Measurements from ENCODE around the gene RO60.
A peak's percentile ranks its signal among the peaks of the same experiment; 100 is the strongest.

RO60 gene

GRCh38 chr1:193083365-193084088 is 24.1 kb downstream of the RO60 start:
- no peaks in the 10 kb centered on the region for H3K4me1 ChIP-seq
- H3K27me3 ChIP-seq, result no peaks in the 10 kb centered on the region
- no peak for TF ChIP-seq Cebpa-rat (IDR thresholded peaks at IDR 0.05)
- peaks cover 7% of the 10 kb centered on the region; the same call in 1 of the 2 replicates for H3K9me3 ChIP-seq
- no peak overlapping the region for H3K4me2 ChIP-seq
- H3K36me3 ChIP-seq, result peaks cover 65% of the 10 kb centered on the region
- no peak overlapping the region for H3K4me3 ChIP-seq
- H3K27ac ChIP-seq, result no peak overlapping the region
- no peak overlapping the region for H3K9ac ChIP-seq
- H4K20me1 ChIP-seq, result no peaks in the 10 kb centered on the region

DNA sequence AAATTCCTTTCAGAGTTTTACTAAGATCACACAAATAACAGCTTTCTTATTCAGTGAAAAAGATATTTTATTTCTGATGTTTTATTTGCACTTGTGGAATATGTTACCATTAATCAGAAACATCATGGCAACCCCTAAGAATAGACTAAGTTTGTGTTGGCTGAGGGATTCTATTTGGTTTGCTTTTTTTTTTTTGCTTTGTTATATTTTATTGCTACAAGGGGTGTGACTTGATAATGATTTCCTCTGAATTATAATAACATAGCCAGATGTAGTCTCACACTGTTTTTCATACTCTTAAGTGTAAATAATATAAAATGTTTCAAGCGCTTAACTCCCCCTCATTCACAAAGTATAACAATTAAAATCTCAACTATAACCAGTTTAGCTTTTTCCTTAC is 25.9 kb downstream of the RO60 start:
- TF ChIP-seq Cebpa-rat (IDR thresholded peaks at IDR 0.05), result no peak
- H3K4me3 ChIP-seq, result no peak overlapping the region
- no peaks in the 10 kb centered on the region for H3K9me3 ChIP-seq
- H4K20me1 ChIP-seq, result no peaks in the 10 kb centered on the region
- no peaks in the 10 kb centered on the region for H3K4me1 ChIP-seq
- H3K27ac ChIP-seq, result no peak overlapping the region
- no peak overlapping the region for H3K4me2 ChIP-seq
- no peak overlapping the region for H3K9ac ChIP-seq
- H3K36me3 ChIP-seq, result peaks cover 53% of the 10 kb centered on the region
- no peaks in the 10 kb centered on the region for H3K27me3 ChIP-seq

DNA sequence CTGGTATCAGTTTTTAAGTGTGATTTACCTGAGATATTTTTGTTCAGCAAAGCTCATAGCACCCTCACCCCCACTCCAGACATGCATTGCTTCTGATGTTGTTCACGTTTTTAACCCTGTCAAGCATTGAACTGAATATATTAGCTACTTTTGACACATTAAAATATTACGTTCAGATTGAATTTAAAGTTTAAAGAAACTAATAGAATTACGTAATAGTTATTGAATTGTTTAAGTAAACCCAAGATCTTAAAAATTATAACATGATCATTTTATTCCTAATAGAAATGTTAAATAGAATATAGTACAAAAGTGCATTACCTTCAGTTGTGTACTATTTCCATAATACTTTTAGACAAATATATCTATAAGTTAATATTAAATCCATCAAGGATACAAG is 26.9 kb downstream of the RO60 start:
- Histone ChIP-seq H3K27me3 (no peaks in the 10 kb centered on the region), H3K4me1 (no peaks in the 10 kb centered on the region), H3K36me3 (peaks cover 47% of the 10 kb centered on the region), H3K4me3 (no peak overlapping the region), H3K4me2 (no peak overlapping the region), H4K20me1 (no peaks in the 10 kb centered on the region), H3K9me3 (no peaks in the 10 kb centered on the region), H3K9ac (no peak overlapping the region), H3K27ac (no peak overlapping the region)
- TF ChIP-seq Cebpa-rat (IDR thresholded peaks at IDR 0.05), result no peak; the same call in 1 of the 2 replicates

- no peak overlapping the region for H3K9ac ChIP-seq
- H3K36me3 ChIP-seq, result peaks cover 40% of the 10 kb centered on the region
- H3K27me3 ChIP-seq, result no peaks in the 10 kb centered on the region
- no peak overlapping the region for H3K27ac ChIP-seq
- TF ChIP-seq Cebpa-rat (IDR thresholded peaks at IDR 0.05), result no peak
- H4K20me1 ChIP-seq, result no peaks in the 10 kb centered on the region
- no peaks in the 10 kb centered on the region for H3K9me3 ChIP-seq
- H3K4me3 ChIP-seq, result no peak overlapping the region
- no peaks in the 10 kb centered on the region for H3K4me1 ChIP-seq
- H3K4me2 ChIP-seq, result no peak overlapping the region
Measured at GRCh38 chr1:193087893-193088292, 28.5 kb downstream of the RO60 start.

DNA sequence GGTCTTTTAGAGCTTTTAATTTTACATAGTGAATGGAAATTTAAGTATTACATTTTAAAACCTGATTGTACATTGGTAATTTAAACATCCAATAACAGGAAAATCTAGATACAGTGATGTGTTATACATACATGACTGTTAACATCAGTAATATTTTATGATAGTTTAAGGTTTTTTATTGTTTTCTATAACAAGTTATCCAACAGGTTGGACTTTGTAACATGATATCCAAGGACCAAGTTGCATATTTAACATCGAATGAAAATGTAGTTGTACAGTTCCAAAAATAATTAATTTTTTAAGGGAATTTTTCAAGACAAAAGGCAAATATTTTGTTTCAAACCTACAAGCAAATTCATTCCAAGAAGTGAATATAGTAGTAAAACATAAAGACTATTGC is 31.5 kb downstream of the RO60 start:
- Histone ChIP-seq H3K4me1 (no peaks in the 10 kb centered on the region), H4K20me1 (no peaks in the 10 kb centered on the region), H3K36me3 (peaks cover 41% of the 10 kb centered on the region)

DNA sequence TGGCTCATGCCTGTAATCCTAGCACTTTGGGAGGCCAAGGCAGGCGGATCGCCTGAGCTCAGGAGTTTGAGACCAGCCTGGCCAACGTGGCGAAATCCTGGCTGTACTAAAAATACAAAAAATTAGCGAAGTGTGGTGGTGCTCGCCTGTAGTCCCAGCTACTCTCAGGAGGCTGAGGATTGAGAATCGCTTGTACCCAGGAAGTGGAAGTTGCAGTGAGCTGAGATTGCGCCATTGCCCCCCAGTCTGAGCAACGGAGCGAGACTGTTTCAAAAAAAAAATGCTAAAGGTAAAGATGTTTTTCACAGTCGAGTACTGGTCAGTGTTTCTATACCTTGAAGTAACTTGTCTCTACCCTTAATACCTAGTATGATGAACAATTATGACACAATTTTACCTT is 34.7 kb downstream of the RO60 start:
- H3K4me1 ChIP-seq, result no peaks in the 10 kb centered on the region
- H3K4me3 ChIP-seq, result no peak overlapping the region

More for the DNA sequence above, 31.5 kb downstream of the RO60 start:
- no peak overlapping the region for H3K9ac ChIP-seq
- H3K4me2 ChIP-seq, result no peak overlapping the region
- TF ChIP-seq Cebpa-rat (IDR thresholded peaks at IDR 0.05), result no peak
- H3K27me3 ChIP-seq, result no peaks in the 10 kb centered on the region
- no peaks in the 10 kb centered on the region for H3K9me3 ChIP-seq
- no peak overlapping the region for H3K4me3 ChIP-seq
- H3K27ac ChIP-seq, result no peak overlapping the region

DNA sequence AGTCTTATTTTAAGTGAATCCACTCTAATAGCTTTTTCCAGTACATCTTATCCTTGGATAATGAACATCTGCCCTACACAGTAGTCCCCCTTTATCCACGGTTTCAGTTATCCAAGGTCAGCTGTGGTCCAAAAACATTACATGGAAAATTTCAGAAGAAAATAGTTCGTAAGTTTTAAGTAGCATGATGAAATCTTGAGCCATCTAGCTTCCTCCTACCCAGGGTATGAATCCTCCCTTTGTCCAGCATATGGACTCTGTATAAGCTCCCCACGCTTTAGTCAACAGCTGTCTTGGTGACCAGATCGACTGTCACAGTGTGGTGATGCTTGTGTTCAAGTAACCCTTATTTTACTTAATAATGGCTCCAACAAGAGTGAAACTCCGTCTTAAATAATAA is 43.2 kb downstream of the RO60 start:
- peaks cover 18% of the 10 kb centered on the region for H3K4me1 ChIP-seq
- no peaks in the 10 kb centered on the region for H3K9me3 ChIP-seq
- no peak overlapping the region for H3K27ac ChIP-seq
- H3K27me3 ChIP-seq, result no peaks in the 10 kb centered on the region
- no peak overlapping the region for H3K9ac ChIP-seq
- H3K4me2 ChIP-seq, result no peak overlapping the region
- peaks cover 30% of the 10 kb centered on the region for H3K36me3 ChIP-seq
- H3K4me3 ChIP-seq, result no peak overlapping the region
- H4K20me1 ChIP-seq, result peaks cover 15% of the 10 kb centered on the region; the same call in 1 of the 2 replicates
- no peak for TF ChIP-seq Cebpa-rat (IDR thresholded peaks at IDR 0.05)

More for the DNA sequence above, 34.7 kb downstream of the RO60 start:
- 0 out of 2 replicates have a peak, but pooled peaks have one; percentile 15 for TF ChIP-seq Cebpa-rat (IDR thresholded peaks at IDR 0.05)
- no peak overlapping the region for H3K27ac ChIP-seq
- no peaks in the 10 kb centered on the region for H3K27me3 ChIP-seq
- no peak overlapping the region for H3K9ac ChIP-seq
- H3K36me3 ChIP-seq, result peaks cover 67% of the 10 kb centered on the region
- no peaks in the 10 kb centered on the region for H4K20me1 ChIP-seq
- no peak overlapping the region for H3K4me2 ChIP-seq
- no peaks in the 10 kb centered on the region for H3K9me3 ChIP-seq

DNA sequence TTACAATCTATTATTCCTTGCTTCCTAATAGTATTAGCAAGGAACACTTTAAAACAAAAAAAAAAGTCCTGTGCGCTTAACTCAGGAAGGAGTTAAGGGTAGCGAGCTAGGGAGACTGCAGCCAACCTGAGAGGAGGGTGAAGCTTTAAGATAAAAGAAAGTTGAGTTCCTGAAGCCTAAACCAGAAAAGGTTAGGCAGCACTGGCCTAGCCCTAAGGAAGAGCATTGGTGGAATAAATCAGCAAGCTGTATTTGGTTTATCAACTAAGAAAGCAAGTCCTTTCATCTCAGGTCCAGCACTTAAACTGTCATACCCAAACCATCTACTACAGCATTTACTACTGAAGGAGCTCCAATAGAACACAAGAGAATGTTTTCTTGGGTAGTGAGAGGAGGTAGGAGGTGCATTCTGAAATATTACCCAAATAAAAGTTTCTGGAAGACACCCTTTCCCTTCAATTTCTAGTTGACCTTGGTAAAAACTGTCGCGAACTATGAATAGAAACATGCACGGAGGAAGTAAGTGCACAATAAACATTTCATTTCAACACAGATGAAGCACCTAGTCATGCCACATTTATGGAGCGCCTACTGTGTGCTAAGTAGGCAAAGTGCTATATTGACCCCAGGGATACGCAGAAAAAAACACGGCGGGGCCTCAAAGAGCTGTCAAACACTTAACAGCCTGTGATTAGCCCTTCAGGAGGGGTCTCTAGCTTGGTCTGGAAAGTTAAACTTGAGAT is 44.5 kb downstream of the RO60 start:
- Histone ChIP-seq H3K9ac (peak overlapping the region; percentile 83), H3K9me3 (no peaks in the 10 kb centered on the region), H4K20me1 (peaks cover 15% of the 10 kb centered on the region; the same call in 1 of the 2 replicates), H3K4me1 (peaks cover 18% of the 10 kb centered on the region), H3K36me3 (peaks cover 18% of the 10 kb centered on the region), H3K4me2 (peak overlapping the region; percentile 93), H3K27me3 (no peaks in the 10 kb centered on the region), H3K4me3 (peak overlapping the region; percentile 88), H3K27ac (no peak overlapping the region)
- TF ChIP-seq Cebpa-rat (IDR thresholded peaks at IDR 0.05), result no peak

DNA sequence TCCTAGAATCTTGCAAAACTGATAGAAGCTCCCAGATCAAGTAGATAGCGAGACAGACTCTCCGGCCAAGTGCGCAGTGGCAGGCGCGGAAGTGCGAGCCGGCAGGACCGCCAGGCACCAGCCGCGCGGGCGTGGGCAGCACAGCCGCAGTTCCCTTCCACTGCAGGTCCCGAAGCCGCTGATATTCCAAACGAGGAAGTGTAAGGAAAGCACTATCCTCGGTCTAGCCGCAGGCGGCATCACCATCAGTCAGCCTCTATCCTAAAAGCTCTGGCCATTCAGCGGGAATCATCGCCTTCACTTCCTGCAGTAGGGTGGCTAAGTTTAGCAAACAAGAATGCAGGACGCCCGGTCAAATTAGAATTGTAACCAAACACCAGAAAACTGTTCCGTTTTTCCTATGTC is 45.1 kb downstream of the RO60 start:
- Histone ChIP-seq H3K27ac (peak overlapping the region; percentile 55; the same call in 1 of the 2 replicates), H3K9ac (peak overlapping the region; percentile 83)
- no peak for TF ChIP-seq Cebpa-rat (IDR thresholded peaks at IDR 0.05)

More for the DNA sequence above, 45.1 kb downstream of the RO60 start:
- Histone ChIP-seq H3K4me1 (peaks cover 18% of the 10 kb centered on the region), H3K4me2 (peak overlapping the region; percentile 93), H3K4me3 (peak overlapping the region; percentile 88), H3K9me3 (no peaks in the 10 kb centered on the region), H3K27me3 (no peaks in the 10 kb centered on the region), H3K36me3 (peaks cover 13% of the 10 kb centered on the region), H4K20me1 (peaks cover 15% of the 10 kb centered on the region; the same call in 1 of the 2 replicates)
